HepG2 (cell line): Measurements from ENCODE around the gene CHST13. TPM values are rescaled to one million over a fixed set of nuclear protein-coding genes. Genes with fewer than 3 reads are reported as not detected.

ENCODE experiments used
- CREB1 ChIP-seq, 2 experiments: fragments of 450-650 bp in 1 of 2; IDR thresholded peaks; 2 replicates each; pipeline ENCODE4 v1.6.1; 2016 to 2017; ENCODE audit warnings: control low read depth in 1 of 2, mild to moderate bottlenecking in 1 of 2, missing compliant biosample characterization in 1 of 2, missing genetic modification characterization in 1 of 2
- FOXP1 ChIP-seq, 2 experiments: fragments of 450-650 bp in 1 of 2; IDR thresholded peaks; 2 replicates each; pipeline ENCODE4 v1.6.1; 2017 to 2018; ENCODE audit warnings: antibody characterized with exemption in 1 of 2
- GTF2F1 ChIP-seq: fragments of 150-350 bp; IDR thresholded peaks from 2 replicates; pipeline ENCODE4 v1.6.1; 2014; ENCODE audit warnings: low read length
- HES4 ChIP-seq: sonication (generic); formaldehyde crosslinking; IDR thresholded peaks from 2 replicates; pipeline ENCODE4 v1.9.0; 2021; ENCODE audit warnings: mild to moderate bottlenecking, missing genetic modification reagents, borderline replicate concordance
- NONO ChIP-seq, 2 experiments: fragments of 450-650 bp in 1 of 2; sonication (generic) in 1 of 2; formaldehyde crosslinking in 1 of 2; IDR thresholded peaks in 1 of 2; conservative IDR thresholded peaks in 1 of 2; 2 replicates each; pipeline versions ENCODE4 v1.6.1 to v1.8.0; 2017 to 2022; ENCODE audit warnings: mild to moderate bottlenecking in 1 of 2, missing genetic modification reagents in 1 of 2, moderate library complexity in 1 of 2
- NR2F6 ChIP-seq, 2 experiments: IDR thresholded peaks; 2 replicates each; pipeline ENCODE4 v1.6.1; 2016; ENCODE audit warnings: antibody characterized with exemption in 1 of 2, mild to moderate bottlenecking in 1 of 2
- SOX6 ChIP-seq, 2 experiments: fragments of 450-650 bp in 1 of 2; sonication (generic) in 1 of 2; formaldehyde crosslinking in 1 of 2; IDR thresholded peaks; 2 replicates each; pipeline versions ENCODE4 v1.4.0 to v1.6.1; 2017 to 2020; ENCODE audit warnings: antibody characterized with exemption in 1 of 2, mild to moderate bottlenecking in 1 of 2, missing genetic modification reagents in 1 of 2
- TOE1 ChIP-seq: sonication (generic); formaldehyde crosslinking; IDR thresholded peaks from 2 replicates; pipeline ENCODE4 v1.4.0; 2020; ENCODE audit warnings: mild to moderate bottlenecking, missing genetic modification reagents
- ZBTB3 ChIP-seq: sonication (generic); formaldehyde crosslinking; IDR thresholded peaks from 2 replicates; pipeline ENCODE4 v1.4.0; 2020; ENCODE audit warnings: low read depth, mild to moderate bottlenecking, moderate library complexity, missing genetic modification reagents, borderline replicate concordance
- ZFP37 ChIP-seq: sonication (generic); formaldehyde crosslinking; IDR thresholded peaks from 2 replicates; pipeline ENCODE4 v1.4.0; 2020; ENCODE audit warnings: missing genetic modification reagents, borderline replicate concordance
- ZNF333 ChIP-seq: sonication (generic); formaldehyde crosslinking; IDR thresholded peaks from 2 replicates; pipeline ENCODE4 v1.4.0; 2020; ENCODE audit warnings: mild to moderate bottlenecking, missing genetic modification reagents, borderline replicate concordance
- ZNF451 ChIP-seq: sonication (generic); formaldehyde crosslinking; IDR thresholded peaks from 2 replicates; pipeline ENCODE4 v1.5.0; 2020; ENCODE audit warnings: mild to moderate bottlenecking, missing genetic modification reagents
- ZNF607 ChIP-seq: sonication (generic); formaldehyde crosslinking; IDR thresholded peaks from 2 replicates; pipeline ENCODE4 v1.5.1; 2020; ENCODE audit warnings: missing genetic modification reagents, mild to moderate bottlenecking, borderline replicate concordance
- ZNF644 ChIP-seq: IDR thresholded peaks from 2 replicates; pipeline ENCODE4 v1.6.1; 2016; ENCODE audit warnings: low read depth
- ZNF841 ChIP-seq: sonication (generic); formaldehyde crosslinking; IDR thresholded peaks from 2 replicates; pipeline ENCODE4 v1.8.1; 2023; ENCODE audit warnings: missing genetic modification reagents, borderline replicate concordance
- polyA plus RNA-seq, 8 experiments: library from polyadenylated mRNA; depleted of rRNA in 3 of 8; stranded (reverse) in 7 of 8; unstranded in 1 of 8; fragments of >200 nt; fragmentation: Illumina TruSeq in 4 of 8; extraction: Trizol in 4 of 8; gene quantifications; 2 replicates each; pipeline versions ENCODE4 v1.2.1 to v1.2.3, GENCODE V29; 2011 to 2016; ENCODE audit warnings: low read depth in 4 of 8, missing spikeins in 1 of 8, mixed read lengths in 1 of 8; ENCODE audit not compliant: insufficient read depth in 1 of 8
- total RNA-seq, 5 experiments: library from RNA; depleted of rRNA; stranded (reverse); fragments of >200 nt; fragmentation: Illumina TruSeq; extraction: Trizol; gene quantifications; 2 replicates each; pipeline ENCODE4 v1.2.3, GENCODE V29; 2016; ENCODE audit warnings: low read depth in 1 of 5
- TF ChIP-seq, protein P1 (sequence below): sonication (generic); formaldehyde crosslinking; IDR thresholded peaks from 2 replicates; pipeline ENCODE4 v1.4.0; 2020; ENCODE audit warnings: missing genetic modification reagents
- TF ChIP-seq, protein P2 (sequence below): sonication (generic); formaldehyde crosslinking; IDR thresholded peaks from 2 replicates; pipeline ENCODE4 v1.4.0; 2020; ENCODE audit warnings: missing genetic modification reagents
- TF ChIP-seq, protein P3 (sequence below): sonication (generic); formaldehyde crosslinking; IDR thresholded peaks from 2 replicates; pipeline ENCODE4 v1.4.0; 2020; ENCODE audit warnings: mild to moderate bottlenecking, missing genetic modification reagents
- TF ChIP-seq, protein P4 (sequence below): sonication (generic); formaldehyde crosslinking; IDR thresholded peaks from 2 replicates; pipeline ENCODE4 v1.8.0; 2022; ENCODE audit warnings: missing genetic modification reagents, mild to moderate bottlenecking, inconsistent platforms, borderline replicate concordance

CHST13 gene
- total and polyA plus RNA-seq, 2 of the 13 experiments (the other 11 are each of a cell fraction or from before 2014, with no cell fraction given): 32.0 to 43.1 TPM

DNA sequence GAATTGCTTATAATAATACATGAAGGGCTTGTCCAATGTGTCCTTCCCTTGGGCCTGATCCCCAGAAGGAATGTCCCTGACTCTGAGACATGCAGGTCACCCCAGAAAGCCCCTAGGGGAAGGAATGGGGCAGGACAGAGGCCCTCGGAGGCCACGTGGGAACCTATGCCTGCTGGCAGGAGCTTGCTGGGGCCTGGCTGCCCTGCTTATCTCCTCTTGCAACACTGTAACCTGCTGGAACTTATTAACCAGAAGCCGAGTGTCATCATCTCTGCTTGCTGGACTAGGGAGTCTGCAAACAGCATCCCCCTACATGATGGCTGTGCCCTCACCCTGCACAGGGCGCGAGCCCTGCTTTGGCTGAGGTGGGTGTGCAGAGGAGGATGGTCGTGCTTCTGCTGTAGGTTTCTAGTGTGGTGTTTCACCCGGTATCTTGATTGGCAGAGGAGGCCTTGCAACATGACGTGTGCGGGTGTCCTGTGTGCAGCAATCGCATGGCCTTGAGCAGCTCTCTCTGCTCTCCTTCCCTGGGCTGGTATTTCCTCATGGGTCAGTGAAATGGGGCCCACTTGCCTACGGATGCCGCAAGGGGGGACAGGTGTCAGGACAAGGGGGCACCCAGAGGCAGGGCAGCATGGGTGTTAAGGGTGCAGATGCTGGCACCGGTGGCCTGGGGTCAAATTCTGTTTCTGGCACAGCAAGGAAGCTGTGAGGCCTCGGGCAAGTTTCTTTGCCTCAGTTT, 5.0 kb downstream of the CHST13 start (continued):
- no peak for TF ChIP-seq SOX6 (IDR thresholded peaks at IDR 0.05)
- peak; percentile 91 for TF ChIP-seq SOX6 (CRISPR knock-in tag; IDR thresholded peaks at IDR 0.05)
- no peak for TF ChIP-seq ZNF841 (CRISPR knock-in tag)
- TF ChIP-seq, protein P1, sequence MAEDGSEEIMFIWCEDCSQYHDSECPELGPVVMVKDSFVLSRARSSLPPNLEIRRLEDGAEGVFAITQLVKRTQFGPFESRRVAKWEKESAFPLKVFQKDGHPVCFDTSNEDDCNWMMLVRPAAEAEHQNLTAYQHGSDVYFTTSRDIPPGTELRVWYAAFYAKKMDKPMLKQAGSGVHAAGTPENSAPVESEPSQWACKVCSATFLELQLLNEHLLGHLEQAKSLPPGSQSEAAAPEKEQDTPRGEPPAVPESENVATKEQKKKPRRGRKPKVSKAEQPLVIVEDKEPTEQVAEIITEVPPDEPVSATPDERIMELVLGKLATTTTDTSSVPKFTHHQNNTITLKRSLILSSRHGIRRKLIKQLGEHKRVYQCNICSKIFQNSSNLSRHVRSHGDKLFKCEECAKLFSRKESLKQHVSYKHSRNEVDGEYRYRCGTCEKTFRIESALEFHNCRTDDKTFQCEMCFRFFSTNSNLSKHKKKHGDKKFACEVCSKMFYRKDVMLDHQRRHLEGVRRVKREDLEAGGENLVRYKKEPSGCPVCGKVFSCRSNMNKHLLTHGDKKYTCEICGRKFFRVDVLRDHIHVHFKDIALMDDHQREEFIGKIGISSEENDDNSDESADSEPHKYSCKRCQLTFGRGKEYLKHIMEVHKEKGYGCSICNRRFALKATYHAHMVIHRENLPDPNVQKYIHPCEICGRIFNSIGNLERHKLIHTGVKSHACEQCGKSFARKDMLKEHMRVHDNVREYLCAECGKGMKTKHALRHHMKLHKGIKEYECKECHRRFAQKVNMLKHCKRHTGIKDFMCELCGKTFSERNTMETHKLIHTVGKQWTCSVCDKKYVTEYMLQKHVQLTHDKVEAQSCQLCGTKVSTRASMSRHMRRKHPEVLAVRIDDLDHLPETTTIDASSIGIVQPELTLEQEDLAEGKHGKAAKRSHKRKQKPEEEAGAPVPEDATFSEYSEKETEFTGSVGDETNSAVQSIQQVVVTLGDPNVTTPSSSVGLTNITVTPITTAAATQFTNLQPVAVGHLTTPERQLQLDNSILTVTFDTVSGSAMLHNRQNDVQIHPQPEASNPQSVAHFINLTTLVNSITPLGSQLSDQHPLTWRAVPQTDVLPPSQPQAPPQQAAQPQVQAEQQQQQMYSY (CRISPR knock-in tag): 0 out of 2 replicates have a peak, but pooled peaks have one; percentile 29
- peak; percentile 73; the same call in 1 of the 2 replicates for TF ChIP-seq ZNF607 (CRISPR knock-in tag)
- TF ChIP-seq NONO (IDR thresholded peaks at IDR 0.05): no peak
- peak; percentile 77 for TF ChIP-seq NONO (CRISPR knock-in tag; conservative IDR thresholded peaks at IDR 0.05)
- TF ChIP-seq, protein P2, sequence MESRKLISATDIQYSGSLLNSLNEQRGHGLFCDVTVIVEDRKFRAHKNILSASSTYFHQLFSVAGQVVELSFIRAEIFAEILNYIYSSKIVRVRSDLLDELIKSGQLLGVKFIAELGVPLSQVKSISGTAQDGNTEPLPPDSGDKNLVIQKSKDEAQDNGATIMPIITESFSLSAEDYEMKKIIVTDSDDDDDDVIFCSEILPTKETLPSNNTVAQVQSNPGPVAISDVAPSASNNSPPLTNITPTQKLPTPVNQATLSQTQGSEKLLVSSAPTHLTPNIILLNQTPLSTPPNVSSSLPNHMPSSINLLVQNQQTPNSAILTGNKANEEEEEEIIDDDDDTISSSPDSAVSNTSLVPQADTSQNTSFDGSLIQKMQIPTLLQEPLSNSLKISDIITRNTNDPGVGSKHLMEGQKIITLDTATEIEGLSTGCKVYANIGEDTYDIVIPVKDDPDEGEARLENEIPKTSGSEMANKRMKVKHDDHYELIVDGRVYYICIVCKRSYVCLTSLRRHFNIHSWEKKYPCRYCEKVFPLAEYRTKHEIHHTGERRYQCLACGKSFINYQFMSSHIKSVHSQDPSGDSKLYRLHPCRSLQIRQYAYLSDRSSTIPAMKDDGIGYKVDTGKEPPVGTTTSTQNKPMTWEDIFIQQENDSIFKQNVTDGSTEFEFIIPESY (CRISPR knock-in tag): no peak
- peak; percentile 48 for TF ChIP-seq ZNF644 (CRISPR knock-in tag)
- TF ChIP-seq NR2F6 (IDR thresholded peaks at IDR 0.05): peak; percentile 70; the same call in 1 of the 2 replicates
- TF ChIP-seq NR2F6 (CRISPR knock-in tag; IDR thresholded peaks at IDR 0.05): peak; percentile 77
- TF ChIP-seq, protein P3, sequence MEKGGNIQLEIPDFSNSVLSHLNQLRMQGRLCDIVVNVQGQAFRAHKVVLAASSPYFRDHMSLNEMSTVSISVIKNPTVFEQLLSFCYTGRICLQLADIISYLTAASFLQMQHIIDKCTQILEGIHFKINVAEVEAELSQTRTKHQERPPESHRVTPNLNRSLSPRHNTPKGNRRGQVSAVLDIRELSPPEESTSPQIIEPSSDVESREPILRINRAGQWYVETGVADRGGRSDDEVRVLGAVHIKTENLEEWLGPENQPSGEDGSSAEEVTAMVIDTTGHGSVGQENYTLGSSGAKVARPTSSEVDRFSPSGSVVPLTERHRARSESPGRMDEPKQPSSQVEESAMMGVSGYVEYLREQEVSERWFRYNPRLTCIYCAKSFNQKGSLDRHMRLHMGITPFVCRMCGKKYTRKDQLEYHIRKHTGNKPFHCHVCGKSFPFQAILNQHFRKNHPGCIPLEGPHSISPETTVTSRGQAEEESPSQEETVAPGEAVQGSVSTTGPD (CRISPR knock-in tag): peak; percentile 57
- peak; percentile 71; the same call in 1 of the 2 replicates for TF ChIP-seq ZFP37 (CRISPR knock-in tag)
- TF ChIP-seq ZBTB3 (CRISPR knock-in tag): peak; percentile 62; the same call in 1 of the 2 replicates
- TF ChIP-seq GTF2F1: no peak
- no peak for TF ChIP-seq FOXP1 (IDR thresholded peaks at IDR 0.05)
- peak; percentile 69; the same call in 1 of the 2 replicates for TF ChIP-seq FOXP1 (CRISPR knock-in tag; IDR thresholded peaks at IDR 0.05)
- TF ChIP-seq, protein P4, sequence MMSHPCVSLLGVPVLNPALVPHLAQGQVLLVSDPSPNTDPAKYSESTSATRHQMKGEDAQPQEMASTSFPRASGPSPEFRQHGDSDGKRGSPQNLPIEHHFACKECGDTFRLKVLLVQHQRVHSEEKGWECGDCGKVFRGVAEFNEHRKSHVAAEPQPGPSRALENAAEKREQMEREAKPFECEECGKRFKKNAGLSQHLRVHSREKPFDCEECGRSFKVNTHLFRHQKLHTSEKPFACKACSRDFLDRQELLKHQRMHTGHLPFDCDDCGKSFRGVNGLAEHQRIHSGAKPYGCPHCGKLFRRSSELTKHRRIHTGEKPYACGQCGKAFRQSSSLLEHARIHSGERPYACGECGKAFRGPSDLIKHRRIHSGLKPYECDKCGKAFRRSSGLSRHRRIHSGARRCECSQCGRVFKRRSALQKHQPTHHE: no peak; the same call in 1 of the 2 replicates
- no peak; the same call in 1 of the 2 replicates for TF ChIP-seq TOE1
- no peak for TF ChIP-seq ZNF451 (CRISPR knock-in tag)
- peak; percentile 43; the same call in 1 of the 2 replicates for TF ChIP-seq HES4
- TF ChIP-seq CREB1 (IDR thresholded peaks at IDR 0.05): peak; percentile 57; the same call in 1 of the 2 replicates
- peak; percentile 73; the same call in 1 of the 2 replicates for TF ChIP-seq CREB1 (CRISPR knock-in tag; IDR thresholded peaks at IDR 0.05)
- no peak for TF ChIP-seq ZNF333 (CRISPR knock-in tag)
